Caco-2 (cell line): ENCODE data around the gene ATP5ME. TPM values are rescaled to one million over a fixed set of nuclear protein-coding genes. Genes with fewer than 3 reads are reported as not detected.

Experiments
- Bru-seq: library from RNA; stranded (reverse); fragments of 400-500 nt; gene quantifications from one replicate; lab custom pipeline; 2021; lab: Mats Ljungman, UMichigan
- BruChase-seq, 2 experiments: library from RNA; stranded (reverse); fragments of 400-500 nt; gene quantifications; one replicate each; lab custom pipeline; 2021; lab: Mats Ljungman, UMichigan
- BruUV-seq: library from RNA; stranded (reverse); fragments of 400-500 nt; replicated peaks from 2 replicates; lab custom pipeline; 2021; lab: Mats Ljungman, UMichigan
- CTCF ChIA-PET: fragments of 300-600 bp; sonication (Branson Sonifier 250); formaldehyde crosslinking; loops from one replicate; lab custom pipeline; 2022; ENCODE audit warnings: antibody characterized with exemption; lab: Charles Lee
- POLR2A ChIA-PET: fragments of 300-600 bp; sonication (Branson Sonifier 250); formaldehyde crosslinking; loops from one replicate; lab custom pipeline; 2022; ENCODE audit warnings: antibody characterized with exemption; lab: Charles Lee
- DNase-seq, 2 experiments: peaks; one replicate each; pipeline versions ENCODE4 v3.0.0 to v3.0.0-alpha.2; 2020 to 2022
- H3K27me3 ChIP-seq: replicated peaks from 2 replicates; pipeline ENCODE4 v1.6.0; 2011; ENCODE audit warnings: low read length; ENCODE audit not compliant: control insufficient read depth, insufficient read depth
- H3K36me3 ChIP-seq: 2 replicates; pipeline ENCODE4 v1.5.1; 2011; ENCODE audit warnings: low read length; ENCODE audit not compliant: control insufficient read depth, insufficient read depth
- H3K4me1 ChIP-seq: fragments of 250-450 bp; sonication (Bioruptor Pico); 2 replicates; pipeline ENCODE4 v1.5.1; 2020; ENCODE audit warnings: mild to moderate bottlenecking
- H3K4me3 ChIP-seq: 2 replicates; pipeline ENCODE4 v1.5.1; 2011; ENCODE audit warnings: low read depth, mild to moderate bottlenecking, control low read depth, low read length
- H3K9me3 ChIP-seq: fragments of 250-450 bp; sonication (Bioruptor Pico); 2 replicates; pipeline ENCODE4 v1.5.1; 2020; ENCODE audit warnings: mild to moderate bottlenecking, moderate library complexity
- H3K27ac Mint-ChIP-seq: one replicate; pipeline ENCODE4 v1.8.0; 2022; ENCODE audit warnings: mixed read lengths; ENCODE audit not compliant: unreplicated experiment
- H3K27me3 Mint-ChIP-seq: one replicate; pipeline ENCODE4 v1.8.0; 2022; ENCODE audit warnings: mixed read lengths; ENCODE audit not compliant: insufficient read depth, unreplicated experiment
- H3K36me3 Mint-ChIP-seq: one replicate; pipeline ENCODE4 v1.8.0; 2022; ENCODE audit warnings: mild to moderate bottlenecking, mixed read lengths; ENCODE audit not compliant: insufficient read depth, unreplicated experiment
- H3K4me1 Mint-ChIP-seq: one replicate; pipeline ENCODE4 v1.8.0; 2022; ENCODE audit warnings: low read depth, mixed read lengths; ENCODE audit not compliant: unreplicated experiment
- H3K4me3 Mint-ChIP-seq: one replicate; pipeline ENCODE4 v1.8.0; 2022; ENCODE audit warnings: mild to moderate bottlenecking, moderate library complexity, mixed read lengths; ENCODE audit not compliant: unreplicated experiment
- H3K9me3 Mint-ChIP-seq: one replicate; pipeline ENCODE4 v1.8.0; 2022; ENCODE audit warnings: mixed read lengths; ENCODE audit not compliant: unreplicated experiment
- intact Hi-C: fragments of 100-400 bp; cut with micrococcal nuclease; formaldehyde crosslinking; loops from one replicate; pipeline ENCODE4 v1.10.0; 2022; ENCODE audit not compliant: unreplicated experiment
- long read RNA-seq: library from polyadenylated mRNA; stranded (forward); transcript quantifications from one replicate; pipeline ENCODE4 v2.0.0, GENCODE V29; 2022
- total RNA-seq: library from RNA; stranded (reverse); gene quantifications from 2 replicates; pipeline ENCODE4 v1.2.3, GENCODE V29; 2022
- TF ChIP-seq, protein P1 (sequence below), 2 experiments: fragments of 200-600 bp in 1 of 2; IDR thresholded peaks; 1 replicate in 1 of 2; 2 replicates in 1 of 2; pipeline versions ENCODE4 v1.5.1 to v1.8.0; 2011 to 2022; ENCODE audit warnings: antibody characterized with exemption in 1 of 2, control low read depth in 1 of 2, inconsistent platforms in 1 of 2, low read depth in 1 of 2, low read length in 1 of 2, mild to moderate bottlenecking in 1 of 2, moderate library complexity in 1 of 2; ENCODE audit not compliant: insufficient read depth in 1 of 2, severe bottlenecking in 1 of 2, unreplicated experiment in 1 of 2

ATP5ME gene, protein sequence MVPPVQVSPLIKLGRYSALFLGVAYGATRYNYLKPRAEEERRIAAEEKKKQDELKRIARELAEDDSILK
- total RNA-seq (244 and 257 TPM in 2 replicates), Bru-seq, nascent RNA (percentile 80 among the genes with signal in this experiment), BruChase-seq, experiment 1, labeled RNA remaining after a 2-hour chase (percentile 74 among the genes with signal in this experiment), BruChase-seq, experiment 2, labeled RNA remaining after a 6-hour chase (percentile 73 among the genes with signal in this experiment)
- long read RNA-seq, transcript ATP5ME-202 (3 exons, 300 nt): minor isoform, 8 of 268 reads
- long read RNA-seq, transcript ATP5ME-201 (4 exons, 365 nt): major isoform, 256 of 268 reads
- long read RNA-seq, partial matches to known transcripts: 0 of 268 reads
- long read RNA-seq, other reads (novel, unspliced or antisense): 1 of 268 reads

DNA sequence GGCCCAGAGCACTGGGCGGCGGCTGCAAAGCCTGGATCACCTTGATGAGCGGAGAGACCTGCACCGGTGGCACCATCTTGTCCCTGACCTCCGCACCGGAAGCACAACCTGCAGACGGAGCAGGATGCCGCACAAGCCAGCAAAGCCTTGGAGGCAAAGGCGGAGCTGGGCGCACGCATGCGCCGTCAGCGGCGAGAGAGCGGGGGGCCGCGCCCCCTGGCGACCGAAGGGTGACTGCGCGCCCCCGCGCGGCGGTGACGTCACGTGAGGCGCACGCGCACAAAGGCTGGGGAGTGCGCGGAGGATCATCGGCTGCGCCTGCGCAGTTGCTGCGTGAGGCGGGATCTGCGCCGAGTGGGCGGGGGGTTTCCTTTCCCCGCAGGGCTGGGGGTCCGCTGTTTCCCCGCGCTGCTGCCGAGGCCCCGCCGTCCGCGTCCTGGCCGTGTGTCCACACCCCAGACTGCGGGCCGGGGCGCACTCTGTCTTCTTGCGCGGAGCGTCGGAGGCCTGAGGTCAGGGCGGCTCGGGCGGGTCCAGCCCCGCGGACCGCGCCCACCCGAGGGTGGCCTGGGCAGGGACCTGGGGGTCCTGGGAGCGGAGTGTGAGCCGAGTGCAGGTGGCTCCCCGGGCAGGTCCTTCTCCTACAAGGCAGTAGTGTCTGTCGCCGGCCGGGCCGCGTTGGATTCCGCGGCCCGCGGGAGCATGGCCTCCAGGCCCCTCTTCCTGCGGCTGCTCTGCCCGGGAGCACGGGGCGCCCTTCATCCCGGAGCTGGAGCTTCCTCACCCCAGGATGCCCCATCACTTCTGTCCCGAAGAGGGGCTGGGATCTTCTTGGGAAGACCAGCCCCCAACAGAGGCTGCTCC, at the start of gene ATP5ME, which contains the start of gene MYL5:
TSS of gene ATP5ME (minus strand) at position 105 of the 864 bp plus-strand sequence. CDS start at position 76, 29 bp downstream.
TSS of gene MYL5 (plus strand) at position 371 of the 864 bp plus-strand sequence. CDS start 3,485 bp downstream, outside the sequence.
- ChIA-PET POLR2A (interaction anchor here (1.0 kb wide), 1 partner anchor 107 kb away, joined by 8 read pairs; no protein-coding TSS in a partner anchor), CTCF (interaction anchor here (0.5 to 1.5 kb wide), 6 partner anchors 10 to 410 kb away, joined by 3 to 6 read pairs (median 3); no protein-coding TSS in a partner anchor)
- Mint-ChIP-seq H3K4me3 (peak within 1 kb of the TSS; percentile 80), H3K27ac (peak within 1 kb of the TSS; percentile 85), H3K9me3 (no peaks in the 10 kb centered on the region), H3K4me1 (peaks cover 5% of the 10 kb centered on the region), H3K27me3 (no peaks in the 10 kb centered on the region), H3K36me3 (peaks cover 42% of the 10 kb centered on the region)
- TF ChIP-seq, protein P1, sequence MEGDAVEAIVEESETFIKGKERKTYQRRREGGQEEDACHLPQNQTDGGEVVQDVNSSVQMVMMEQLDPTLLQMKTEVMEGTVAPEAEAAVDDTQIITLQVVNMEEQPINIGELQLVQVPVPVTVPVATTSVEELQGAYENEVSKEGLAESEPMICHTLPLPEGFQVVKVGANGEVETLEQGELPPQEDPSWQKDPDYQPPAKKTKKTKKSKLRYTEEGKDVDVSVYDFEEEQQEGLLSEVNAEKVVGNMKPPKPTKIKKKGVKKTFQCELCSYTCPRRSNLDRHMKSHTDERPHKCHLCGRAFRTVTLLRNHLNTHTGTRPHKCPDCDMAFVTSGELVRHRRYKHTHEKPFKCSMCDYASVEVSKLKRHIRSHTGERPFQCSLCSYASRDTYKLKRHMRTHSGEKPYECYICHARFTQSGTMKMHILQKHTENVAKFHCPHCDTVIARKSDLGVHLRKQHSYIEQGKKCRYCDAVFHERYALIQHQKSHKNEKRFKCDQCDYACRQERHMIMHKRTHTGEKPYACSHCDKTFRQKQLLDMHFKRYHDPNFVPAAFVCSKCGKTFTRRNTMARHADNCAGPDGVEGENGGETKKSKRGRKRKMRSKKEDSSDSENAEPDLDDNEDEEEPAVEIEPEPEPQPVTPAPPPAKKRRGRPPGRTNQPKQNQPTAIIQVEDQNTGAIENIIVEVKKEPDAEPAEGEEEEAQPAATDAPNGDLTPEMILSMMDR (IDR thresholded peaks at IDR 0.05; ENCODE audit: insufficient read depth in 1 of 2, low read depth in 1 of 2, low read length in 1 of 2, severe bottlenecking in 1 of 2, unreplicated experiment in 1 of 2): peak; percentile 55 to 80
- BruUV-seq: TSS peak; percentile 31
- DNase-seq: peak; percentile 95 to 96
- intact Hi-C loops: no loop called here
- peak within 1 kb of the TSS; percentile 96 for H3K4me3 ChIP-seq
- no peaks in the 10 kb centered on the region for H3K9me3 ChIP-seq
- H3K36me3 ChIP-seq: peaks cover 2% of the 10 kb centered on the region; the same call in 1 of the 2 replicates
- peaks cover 4% of the 10 kb centered on the region; the same call in 1 of the 2 replicates for H3K4me1 ChIP-seq
- H3K27me3 ChIP-seq: no peaks in the 10 kb centered on the region

DNA sequence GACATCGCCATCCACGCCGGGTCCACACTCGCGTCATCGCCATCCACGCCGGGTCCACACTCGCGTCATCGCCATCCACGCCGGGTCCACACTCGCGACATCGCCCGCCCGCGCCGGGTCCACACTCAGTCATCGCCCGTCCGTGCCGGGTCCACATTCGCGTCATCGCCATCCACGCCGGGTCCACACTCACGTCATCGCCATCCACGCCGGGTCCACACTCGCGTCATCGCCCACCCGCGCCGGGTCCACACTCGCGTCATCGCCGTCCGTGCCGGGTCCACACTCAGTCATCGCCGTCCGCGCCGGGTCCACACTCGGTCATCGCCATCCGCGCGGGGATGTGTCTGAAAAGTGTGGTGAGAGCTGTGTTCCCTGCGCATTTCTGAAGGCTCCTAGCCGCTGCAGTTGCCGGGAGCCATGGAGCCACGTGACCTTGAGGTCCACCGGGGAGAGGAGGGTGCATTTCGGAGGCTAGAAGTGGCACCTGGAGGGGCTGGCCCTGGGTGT, 48.8 kb upstream of the ATP5ME start:
- H3K4me1 Mint-ChIP-seq: peaks cover 9% of the 10 kb centered on the region
- no peaks in the 10 kb centered on the region for H3K27me3 Mint-ChIP-seq
- H3K27me3 ChIP-seq: no peaks in the 10 kb centered on the region
- H3K27ac Mint-ChIP-seq: peak overlapping the region; percentile 33
- H3K36me3 ChIP-seq: 0 out of 2 replicates have a peak, but pooled peaks cover 3% of the 10 kb centered on the region
- DNase-seq: no peak
- no peak overlapping the region for H3K4me3 Mint-ChIP-seq
- no TSS peak for BruUV-seq
- peaks cover 37% of the 10 kb centered on the region for H3K36me3 Mint-ChIP-seq
- H3K9me3 ChIP-seq: no peaks in the 10 kb centered on the region
- no peak overlapping the region for H3K4me3 ChIP-seq
- TF ChIP-seq, protein P1 (IDR thresholded peaks at IDR 0.05; ENCODE audit: insufficient read depth in 1 of 2, low read depth in 1 of 2, low read length in 1 of 2, severe bottlenecking in 1 of 2, unreplicated experiment in 1 of 2): no peak
- CTCF ChIA-PET: no interaction called here
- H3K4me1 ChIP-seq: no peaks in the 10 kb centered on the region
- H3K9me3 Mint-ChIP-seq: no peaks in the 10 kb centered on the region
- intact Hi-C loops: no loop called here
- POLR2A ChIA-PET: no interaction called here
